NCI-H2227 (cell line): ENCODE results near the gene DLGAP3.

Experiments used
- DNase-seq: peaks from one replicate; lab custom pipeline; 2025; ENCODE audit not compliant: unreplicated experiment; lab: John Stamatoyannopoulos, UW

DLGAP3 gene

GRCh38 chr1:34904236-34905097 is 25.0 kb downstream of the DLGAP3 start:
- DNase-seq = no peak

- DNase-seq = no peak
Measured at GRCh38 chr1:34901919-34902318, 27.5 kb downstream of the DLGAP3 start.

GRCh38 chr1:34900775-34901502 is 28.5 kb downstream of the DLGAP3 start:
- no peak for DNase-seq

GRCh38 chr1:34899906-34900305 is 29.5 kb downstream of the DLGAP3 start:
- DNase-seq = no peak

GRCh38 chr1:34899471-34899870 is 30.0 kb downstream of the DLGAP3 start:
- no peak for DNase-seq

- DNase-seq = peak; percentile 49
Measured at GRCh38 chr1:34898330-34898761, 31.1 kb downstream of the DLGAP3 start.

- DNase-seq = no peak
Measured at GRCh38 chr1:34896612-34897011, 32.8 kb downstream of the DLGAP3 start.

GRCh38 chr1:34889705-34890104 is 39.7 kb downstream of the DLGAP3 start:
- no peak for DNase-seq

GRCh38 chr1:34887593-34887992 is 41.9 kb downstream of the DLGAP3 start:
- DNase-seq = no peak

GRCh38 chr1:34885405-34886247 is 43.8 kb downstream of the DLGAP3 start:
- no peak for DNase-seq

GRCh38 chr1:34884961-34885360 is 44.5 kb downstream of the DLGAP3 start:
- no peak for DNase-seq

GRCh38 chr1:34884536-34884935 is 44.9 kb downstream of the DLGAP3 start:
- DNase-seq = no peak

GRCh38 chr1:34879230-34879629 is 50.2 kb downstream of the DLGAP3 start:
- no peak for DNase-seq

GRCh38 chr1:34876406-34876805 is 53.0 kb downstream of the DLGAP3 start:
- DNase-seq = no peak

GRCh38 chr1:34874296-34874952 is 55.0 kb downstream of the DLGAP3 start:
- DNase-seq = no peak

- no peak for DNase-seq
Measured at GRCh38 chr1:34872133-34872503, 57.3 kb downstream of the DLGAP3 start.

- DNase-seq = no peak
Measured at GRCh38 chr1:34871443-34872132, 57.9 kb downstream of the DLGAP3 start.

- DNase-seq = peak; percentile 67
Measured at GRCh38 chr1:34870395-34870794, 59.1 kb downstream of the DLGAP3 start.

GRCh38 chr1:34869760-34870159 is 59.7 kb downstream of the DLGAP3 start:
- DNase-seq = no peak
